BLaER1 (cell line): ENCODE results near the gene STMP1.

Experiments used
- H3K27ac ChIP-seq: shearing (Covaris generic); formaldehyde crosslinking; 2 replicates; pipeline ENCODE4 v1.8.1; 2022
- H3K27me3 ChIP-seq: shearing (Covaris generic); formaldehyde crosslinking; 2 replicates; pipeline ENCODE4 v1.8.1; 2022
- H3K36me3 ChIP-seq: shearing (Covaris generic); formaldehyde crosslinking; 2 replicates; pipeline ENCODE4 v1.8.1; 2022
- H3K4me1 ChIP-seq: shearing (Covaris generic); formaldehyde crosslinking; 2 replicates; pipeline ENCODE4 v1.8.1; 2022
- H3K4me2 ChIP-seq: shearing (Covaris generic); formaldehyde crosslinking; 2 replicates; pipeline ENCODE4 v1.8.1; 2022
- H3K4me3 ChIP-seq: shearing (Covaris generic); formaldehyde crosslinking; 2 replicates; pipeline ENCODE4 v1.8.1; 2022
- H3K9ac ChIP-seq: shearing (Covaris generic); formaldehyde crosslinking; 2 replicates; pipeline ENCODE4 v1.8.1; 2022
- H3K9me3 ChIP-seq: shearing (Covaris generic); formaldehyde crosslinking; 2 replicates; pipeline ENCODE4 v1.8.1; 2022
- H4K20me1 ChIP-seq: shearing (Covaris generic); formaldehyde crosslinking; 2 replicates; pipeline ENCODE4 v1.8.1; 2022
- Cebpa-rat ChIP-seq: shearing (Covaris generic); IDR thresholded peaks from 2 replicates; pipeline ENCODE4 v1.8.1; 2022

Gene STMP1

GRCh38 chr7:135717693-135718092, 55.4 kb downstream of the STMP1 start:
- no peak overlapping the region for H3K27ac ChIP-seq
- no peaks in the 10 kb centered on the region for H3K36me3 ChIP-seq
- no peaks in the 10 kb centered on the region for H3K9me3 ChIP-seq
- no peak overlapping the region for H3K9ac ChIP-seq
- H3K27me3 ChIP-seq: no peaks in the 10 kb centered on the region
- H3K4me1 ChIP-seq: no peaks in the 10 kb centered on the region
- TF ChIP-seq Cebpa-rat: no peak
- H4K20me1 ChIP-seq: no peaks in the 10 kb centered on the region
- H3K4me2 ChIP-seq: no peak overlapping the region
- no peak overlapping the region for H3K4me3 ChIP-seq

- no peaks in the 10 kb centered on the region for H4K20me1 ChIP-seq
Observed at GRCh38 chr7:135718219-135718618, 55.9 kb downstream of the STMP1 start.

GRCh38 chr7:135718794-135719437, 56.6 kb downstream of the STMP1 start:
- no peaks in the 10 kb centered on the region for H3K27me3 ChIP-seq
- H3K4me1 ChIP-seq: no peaks in the 10 kb centered on the region
- H3K27ac ChIP-seq: no peak overlapping the region
- TF ChIP-seq Cebpa-rat: no peak
- no peaks in the 10 kb centered on the region for H3K36me3 ChIP-seq
- no peak overlapping the region for H3K4me2 ChIP-seq
- no peaks in the 10 kb centered on the region for H3K9me3 ChIP-seq
- H3K4me3 ChIP-seq: no peak overlapping the region
- H4K20me1 ChIP-seq: no peaks in the 10 kb centered on the region
- H3K9ac ChIP-seq: no peak overlapping the region

More at GRCh38 chr7:135718219-135718618, 55.9 kb downstream of the STMP1 start:
- H3K4me2 ChIP-seq: no peak overlapping the region
- no peaks in the 10 kb centered on the region for H3K36me3 ChIP-seq
- H3K27me3 ChIP-seq: no peaks in the 10 kb centered on the region
- H3K9ac ChIP-seq: no peak overlapping the region
- no peaks in the 10 kb centered on the region for H3K4me1 ChIP-seq
- TF ChIP-seq Cebpa-rat: no peak
- H3K27ac ChIP-seq: no peak overlapping the region
- H3K4me3 ChIP-seq: no peak overlapping the region
- no peaks in the 10 kb centered on the region for H3K9me3 ChIP-seq

GRCh38 chr7:135719688-135720087, 57.4 kb downstream of the STMP1 start:
- H3K4me2 ChIP-seq: no peak overlapping the region
- H3K4me1 ChIP-seq: no peaks in the 10 kb centered on the region
- TF ChIP-seq Cebpa-rat: no peak

GRCh38 chr7:135721198-135721820, 59.0 kb downstream of the STMP1 start:
- Histone ChIP-seq H3K9me3 (no peaks in the 10 kb centered on the region), H3K27me3 (no peaks in the 10 kb centered on the region), H3K4me1 (no peaks in the 10 kb centered on the region), H4K20me1 (no peaks in the 10 kb centered on the region), H3K36me3 (no peaks in the 10 kb centered on the region), H3K4me3 (no peak overlapping the region), H3K4me2 (no peak overlapping the region), H3K27ac (no peak overlapping the region), H3K9ac (no peak overlapping the region)
- no peak for TF ChIP-seq Cebpa-rat

More at GRCh38 chr7:135719688-135720087, 57.4 kb downstream of the STMP1 start:
- Histone ChIP-seq H3K27ac (no peak overlapping the region), H3K9me3 (no peaks in the 10 kb centered on the region), H3K4me3 (no peak overlapping the region), H4K20me1 (no peaks in the 10 kb centered on the region), H3K9ac (no peak overlapping the region), H3K27me3 (no peaks in the 10 kb centered on the region), H3K36me3 (no peaks in the 10 kb centered on the region)

- Histone ChIP-seq H3K4me1 (no peaks in the 10 kb centered on the region), H3K27ac (no peak overlapping the region), H4K20me1 (no peaks in the 10 kb centered on the region), H3K9ac (no peak overlapping the region), H3K4me2 (no peak overlapping the region), H3K4me3 (no peak overlapping the region), H3K36me3 (no peaks in the 10 kb centered on the region), H3K9me3 (no peaks in the 10 kb centered on the region), H3K27me3 (no peaks in the 10 kb centered on the region)
- TF ChIP-seq Cebpa-rat: no peak
Observed at GRCh38 chr7:135723411-135723810, 61.1 kb downstream of the STMP1 start.
